PC-9 (cell line): ENCODE results near the gene C17orf100. TPM values are rescaled to one million over a fixed set of nuclear protein-coding genes. Genes with fewer than 3 reads are reported as not detected.

Experiments
- BruUV-seq: library from RNA; stranded (reverse); fragments of 400-500 nt; replicated peaks from 2 replicates; lab custom pipeline; 2021; lab: Mats Ljungman, UMichigan
- CTCF ChIA-PET: fragments of 300-600 bp; sonication (Branson Sonifier 250); formaldehyde crosslinking; loops from one replicate; lab custom pipeline; 2022; ENCODE audit warnings: antibody characterized with exemption; lab: Charles Lee
- POLR2A ChIA-PET: fragments of 300-600 bp; sonication (Branson Sonifier 250); formaldehyde crosslinking; loops from one replicate; lab custom pipeline; 2022; ENCODE audit warnings: antibody characterized with exemption; ENCODE audit not compliant: unreplicated experiment; lab: Charles Lee
- DNase-seq, 2 experiments: peaks; one replicate each; pipeline versions ENCODE4 v3.0.0 to v3.0.0-alpha.2; 2015 to 2022; ENCODE audit warnings: mixed read lengths in 1 of 2
- H2AFZ ChIP-seq: fragments of 200-600 bp; sonication (generic); 2 replicates; pipeline ENCODE4 v1.8.1; 2017; ENCODE audit warnings: antibody characterized with exemption
- H3F3A ChIP-seq: fragments of 200-600 bp; sonication (generic); 2 replicates; pipeline ENCODE4 v1.8.1; 2017; ENCODE audit warnings: antibody characterized with exemption, mild to moderate bottlenecking, low read depth; ENCODE audit not compliant: insufficient read depth
- H3K27ac ChIP-seq: fragments of 200-600 bp; sonication (generic); 2 replicates; pipeline ENCODE4 v1.6.1; 2016; ENCODE audit warnings: mixed run types
- H3K27me3 ChIP-seq: fragments of 200-600 bp; sonication (generic); 2 replicates; pipeline ENCODE4 v1.6.1; 2016; ENCODE audit warnings: low read depth, mixed run types; ENCODE audit not compliant: insufficient read depth
- H3K36me3 ChIP-seq: fragments of 200-600 bp; sonication (generic); 2 replicates; pipeline ENCODE4 v1.6.1; 2016; ENCODE audit warnings: low read depth, mixed run types
- H3K4me1 ChIP-seq: fragments of 200-600 bp; sonication (generic); replicated peaks from 2 replicates; pipeline ENCODE4 v1.6.1; 2016; ENCODE audit warnings: mixed run types; ENCODE audit not compliant: insufficient read depth
- H3K4me2 ChIP-seq: fragments of 200-600 bp; sonication (generic); 2 replicates; pipeline ENCODE4 v1.6.1; 2017; ENCODE audit warnings: mixed run types
- H3K4me3 ChIP-seq: fragments of 200-600 bp; sonication (generic); 2 replicates; pipeline ENCODE4 v1.6.1; 2016; ENCODE audit warnings: mixed run types
- H3K79me2 ChIP-seq: fragments of 200-600 bp; sonication (generic); 2 replicates; pipeline ENCODE4 v1.6.1; 2017; ENCODE audit warnings: low read depth, mixed run types
- H3K9me2 ChIP-seq: fragments of 200-600 bp; sonication (generic); 2 replicates; pipeline ENCODE4 v1.8.1; 2017; ENCODE audit warnings: mild to moderate bottlenecking; ENCODE audit not compliant: insufficient read depth
- H3K9me3 ChIP-seq: fragments of 200-600 bp; sonication (generic); 2 replicates; pipeline ENCODE4 v1.8.1; 2016; ENCODE audit warnings: low read depth; ENCODE audit not compliant: insufficient read depth
- H4K20me1 ChIP-seq: fragments of 200-600 bp; sonication (generic); 2 replicates; pipeline ENCODE4 v1.8.1; 2017; ENCODE audit not compliant: insufficient read depth
- EZH2 ChIP-seq: fragments of 200-600 bp; sonication (generic); IDR thresholded peaks from 2 replicates; pipeline ENCODE4 v1.8.0; 2017; ENCODE audit warnings: antibody characterized with exemption, low read depth
- intact Hi-C: fragments of 100-400 bp; cut with micrococcal nuclease; formaldehyde crosslinking; loops from one replicate; pipeline ENCODE4 v1.10.0; 2022; ENCODE audit not compliant: unreplicated experiment
- microRNA-seq: library from miRNA; unstranded; fragments of <30 nt; microRNA quantifications from one replicate; pipeline ENCODE4 v1.2.0, GENCODE V29; 2021; ENCODE audit warnings: borderline number of aligned reads, borderline replicate concordance
- total RNA-seq: library from RNA; stranded (reverse); gene quantifications from 2 replicates; pipeline ENCODE4 v1.2.3, GENCODE V29; 2021
- TF ChIP-seq, protein P1 (sequence below): fragments of 200-600 bp; sonication (generic); conservative IDR thresholded peaks from 2 replicates; pipeline ENCODE4 v1.6.1; 2017; ENCODE audit warnings: mixed run types, antibody characterized with exemption, mild to moderate bottlenecking, moderate library complexity

C17orf100 gene
- total RNA-seq, 1 experiment from 2014 or later = 4.4 TPM

DNA sequence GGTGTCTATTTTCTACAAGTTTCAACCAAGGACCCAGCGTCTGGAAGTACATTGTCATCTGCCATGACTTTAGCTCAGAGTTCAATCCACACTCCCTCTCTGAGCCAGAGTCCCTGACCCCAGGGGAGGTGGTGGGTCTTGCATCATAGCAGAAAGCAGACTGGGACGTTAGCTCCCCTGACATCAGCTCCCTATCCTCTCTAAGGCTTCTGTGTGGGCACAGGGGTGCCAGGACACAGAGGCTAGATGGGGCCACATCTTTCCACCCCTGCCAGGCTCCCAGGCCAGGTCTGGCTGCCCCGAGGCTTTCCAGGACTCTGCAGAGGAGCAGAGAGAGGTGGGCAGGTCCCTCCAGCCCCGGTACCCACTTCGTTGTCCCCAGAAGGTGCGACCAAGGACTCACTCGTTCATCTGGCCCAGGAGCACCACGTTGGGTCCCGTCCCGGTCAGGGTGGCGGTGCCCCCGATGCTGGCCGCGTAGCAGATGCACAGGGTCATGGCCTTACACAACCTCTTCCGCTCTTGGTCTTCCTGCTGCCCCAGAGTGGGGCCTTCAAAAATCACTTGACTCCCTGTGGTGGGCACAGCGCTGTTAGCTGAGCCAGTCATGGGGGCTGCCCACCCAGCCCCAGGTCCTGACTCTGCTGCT is 51.1 kb downstream of the C17orf100 start:
- Histone ChIP-seq H3K27me3 (no peaks in the 10 kb centered on the region), H3K9me2 (no peaks in the 10 kb centered on the region), H3K79me2 (no peaks in the 10 kb centered on the region), H3F3A (no peaks in the 10 kb centered on the region), H3K4me2 (no peak overlapping the region), H3K4me3 (no peak overlapping the region), H3K36me3 (no peaks in the 10 kb centered on the region), H3K4me1 (peaks cover 10% of the 10 kb centered on the region), H3K27ac (no peak overlapping the region), H4K20me1 (no peaks in the 10 kb centered on the region), H2AFZ (no peak overlapping the region), H3K9me3 (no peaks in the 10 kb centered on the region)
- ChIA-PET POLR2A (interaction anchor here (0.6 kb wide), 1 partner anchor 54 kb away, joined by 4 read pairs; no protein-coding TSS in a partner anchor), CTCF (no interaction called here)
- BruUV-seq = no TSS peak
- intact Hi-C loops = no loop called here
- TF ChIP-seq, protein P1, sequence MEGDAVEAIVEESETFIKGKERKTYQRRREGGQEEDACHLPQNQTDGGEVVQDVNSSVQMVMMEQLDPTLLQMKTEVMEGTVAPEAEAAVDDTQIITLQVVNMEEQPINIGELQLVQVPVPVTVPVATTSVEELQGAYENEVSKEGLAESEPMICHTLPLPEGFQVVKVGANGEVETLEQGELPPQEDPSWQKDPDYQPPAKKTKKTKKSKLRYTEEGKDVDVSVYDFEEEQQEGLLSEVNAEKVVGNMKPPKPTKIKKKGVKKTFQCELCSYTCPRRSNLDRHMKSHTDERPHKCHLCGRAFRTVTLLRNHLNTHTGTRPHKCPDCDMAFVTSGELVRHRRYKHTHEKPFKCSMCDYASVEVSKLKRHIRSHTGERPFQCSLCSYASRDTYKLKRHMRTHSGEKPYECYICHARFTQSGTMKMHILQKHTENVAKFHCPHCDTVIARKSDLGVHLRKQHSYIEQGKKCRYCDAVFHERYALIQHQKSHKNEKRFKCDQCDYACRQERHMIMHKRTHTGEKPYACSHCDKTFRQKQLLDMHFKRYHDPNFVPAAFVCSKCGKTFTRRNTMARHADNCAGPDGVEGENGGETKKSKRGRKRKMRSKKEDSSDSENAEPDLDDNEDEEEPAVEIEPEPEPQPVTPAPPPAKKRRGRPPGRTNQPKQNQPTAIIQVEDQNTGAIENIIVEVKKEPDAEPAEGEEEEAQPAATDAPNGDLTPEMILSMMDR = no peak
- TF ChIP-seq EZH2 = no peak
- peak in 1 of 2 experiments; percentile 24 for DNase-seq

Small RNA genes lying within 50 kb of the gene (microRNA-seq; reads per million reads assigned to microRNA genes)
- not detected for gene MIR4520-1
- not detected for gene MIR4520-2

Other genes starting within 250 kb of the C17orf100 start
- gene AIPL1, start 216.6 kb upstream of the C17orf100 start, total RNA-seq = not detected in 2 replicates
- 52.2 and 62.3 TPM in 2 replicates for gene PIMREG, start 207.3 kb upstream of the C17orf100 start, total RNA-seq
- 16.9 and 17.3 TPM in 2 replicates for gene PITPNM3, start 95.2 kb upstream of the C17orf100 start, total RNA-seq
- gene KIAA0753, start 11.1 kb upstream of the C17orf100 start, total RNA-seq = 34.1 and 47.0 TPM in 2 replicates
- gene TXNDC17, start 10.7 kb upstream of the C17orf100 start, total RNA-seq = 103 and 114 TPM in 2 replicates
- 19.2 and 41.4 TPM in 2 replicates for gene MED31, start 157 bp upstream of the C17orf100 start, total RNA-seq
- 0.92 and 2.0 TPM in 2 replicates for gene SLC13A5, start 61.6 kb downstream of the C17orf100 start, total RNA-seq
- 20.8 and 27.6 TPM in 2 replicates for gene XAF1, start 104.3 kb downstream of the C17orf100 start, total RNA-seq
- gene FBXO39, start 124.5 kb downstream of the C17orf100 start, total RNA-seq = not detected in 2 replicates
- 0.50 and 0.61 TPM in 2 replicates for gene TEKT1, start 180.0 kb downstream of the C17orf100 start, total RNA-seq